H1 (cell line): ENCODE data around the gene UBAC1. TPM values are rescaled to one million over a fixed set of nuclear protein-coding genes. Genes with fewer than 3 reads are reported as not detected.

Source experiments
- ASH2L ChIP-seq: fragments of 200-600, 300-600 bp; sonication (generic); IDR thresholded peaks from one replicate; pipeline ENCODE4 v1.7.1; 2017; ENCODE audit warnings: low read length
- BRCA1 ChIP-seq: IDR thresholded peaks from 2 replicates; pipeline ENCODE4 v1.6.1; 2012; ENCODE audit warnings: low read depth, low read length, improper control_type of control experiment
- FOSL1 ChIP-seq: IDR thresholded peaks from 2 replicates; pipeline ENCODE4 v1.6.1; 2011; ENCODE audit warnings: mild to moderate bottlenecking, low read depth, low read length, moderate library complexity; ENCODE audit not compliant: insufficient read depth
- JUND ChIP-seq: IDR thresholded peaks from 2 replicates; pipeline ENCODE4 v1.6.1; 2011; ENCODE audit warnings: mild to moderate bottlenecking, improper control_type of control experiment, low read length
- RXRA ChIP-seq: IDR thresholded peaks from 2 replicates; pipeline ENCODE4 v1.6.1; 2011; ENCODE audit warnings: low read depth, mild to moderate bottlenecking, low read length, moderate library complexity; ENCODE audit not compliant: insufficient read depth
- polyA plus RNA-seq, 7 experiments: library from polyadenylated mRNA; depleted of rRNA in 3 of 7; stranded (reverse) in 5 of 7; unstranded in 2 of 7; fragments of >200 nt in 5 of 7; fragments of 200-250 nt in 2 of 7; gene quantifications; 1 replicate in 5 of 7; 2 replicates in 1 of 7; 4 replicates in 1 of 7; pipeline versions ENCODE4 v1.2.1 to v1.2.3, GENCODE V29; 2011 to 2013; ENCODE audit warnings: missing spikeins in 2 of 7, mixed read lengths in 2 of 7
- total RNA-seq: library from RNA; stranded (reverse); fragmentation: NEBNext Ultra II Directional; extraction: Animal tissue kit (Norgen Biotek cat#: 25700); gene quantifications from 2 replicates; pipeline ENCODE4 v1.2.1, GENCODE V29; 2021

UBAC1 gene
- total and polyA plus RNA-seq, 2 of the 8 experiments (the other 6 are each of a cell fraction or from before 2014, with no cell fraction given), result 59.3 to 85.2 TPM

GRCh38 chr9:135929656-135930445, 31.3 kb downstream of the UBAC1 start (continued):
- no peak for TF ChIP-seq BRCA1
- TF ChIP-seq FOSL1, result no peak
- TF ChIP-seq JUND, result no peak
- TF ChIP-seq RXRA, result no peak
- no peak for TF ChIP-seq ASH2L
